NCI-H526 (cell line): Measurements from ENCODE around the gene SNX20.

ENCODE experiments used
- DNase-seq, 2 experiments: peaks; one replicate each; lab custom pipeline; 2025; lab: John Stamatoyannopoulos, UW

Gene SNX20

GRCh38 chr16:50634947-50635346, 46.2 kb downstream of the SNX20 start:
- no peak for DNase-seq

- no peak for DNase-seq
These were observed 47.0 kb downstream of the SNX20 start for GRCh38 chr16:50634090-50634489.

DNA sequence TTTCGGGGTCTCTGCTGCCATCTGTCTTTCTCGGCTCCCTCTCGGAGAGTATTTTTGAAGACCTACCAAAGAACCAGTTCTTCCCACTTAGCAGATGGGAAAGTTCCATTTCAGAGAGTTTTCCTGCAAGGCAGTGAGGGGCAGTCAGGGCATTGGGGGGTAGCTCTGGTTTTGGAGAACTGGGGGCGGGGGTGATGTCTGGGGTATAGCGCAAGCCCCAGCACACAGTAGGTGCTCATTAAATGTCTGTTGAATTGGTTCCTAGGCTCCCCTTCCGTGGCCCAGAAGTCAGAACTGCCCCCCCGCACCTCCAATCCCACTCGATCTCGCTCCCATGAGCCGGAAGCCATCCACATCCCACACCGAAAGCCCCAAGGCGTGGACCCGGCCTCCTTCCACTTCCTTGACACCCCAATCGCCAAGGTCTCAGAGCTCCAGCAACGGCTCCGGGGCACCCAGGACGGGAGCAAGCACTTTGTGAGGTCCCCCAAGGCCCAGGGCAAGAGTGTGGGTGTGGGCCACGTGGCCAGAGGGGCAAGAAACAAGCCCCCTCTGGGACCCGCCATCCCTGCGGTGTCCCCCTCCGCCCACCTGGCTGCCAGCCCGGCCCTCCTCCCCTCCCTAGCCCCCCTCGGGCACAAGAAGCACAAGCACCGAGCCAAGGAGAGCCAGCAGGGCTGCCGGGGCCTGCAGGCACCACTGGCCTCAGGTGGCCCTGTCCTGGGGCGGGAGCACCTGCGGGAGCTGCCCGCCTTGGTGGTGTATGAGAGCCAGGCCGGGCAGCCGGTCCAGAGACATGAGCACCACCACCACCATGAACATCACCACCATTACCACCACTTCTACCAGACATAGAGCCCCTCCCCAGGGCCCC, 47.9 kb downstream of the SNX20 start:
- no peak for DNase-seq

DNA sequence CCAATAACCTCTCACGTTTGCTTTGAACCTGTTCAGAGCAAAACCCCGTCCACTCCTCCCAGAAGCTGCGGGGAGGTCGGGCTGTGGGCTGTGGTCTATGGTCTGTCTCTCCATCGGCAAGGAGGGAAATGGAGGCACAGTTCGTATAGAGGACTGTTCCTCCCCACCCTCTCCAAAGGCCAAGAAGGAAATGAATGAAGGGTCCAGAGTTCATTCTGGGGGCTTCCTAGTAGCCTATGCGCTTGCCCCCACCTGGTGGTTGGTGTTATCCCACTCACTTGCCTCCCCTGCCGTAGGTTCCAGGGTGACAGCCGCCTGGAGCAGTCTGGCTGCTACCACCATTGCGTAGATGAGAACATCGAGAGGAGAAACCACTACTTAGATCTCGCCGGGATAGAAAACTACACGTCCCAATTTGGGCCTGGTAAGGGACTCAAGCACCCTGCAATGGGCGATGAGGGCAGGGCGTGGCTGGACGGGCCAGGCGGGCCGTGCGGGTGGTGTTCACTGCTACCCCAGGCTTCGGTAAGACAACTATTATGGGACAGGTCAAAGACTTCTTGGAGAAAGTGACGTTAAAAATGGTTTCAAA, 49.0 kb downstream of the SNX20 start:
- no peak for DNase-seq

DNA sequence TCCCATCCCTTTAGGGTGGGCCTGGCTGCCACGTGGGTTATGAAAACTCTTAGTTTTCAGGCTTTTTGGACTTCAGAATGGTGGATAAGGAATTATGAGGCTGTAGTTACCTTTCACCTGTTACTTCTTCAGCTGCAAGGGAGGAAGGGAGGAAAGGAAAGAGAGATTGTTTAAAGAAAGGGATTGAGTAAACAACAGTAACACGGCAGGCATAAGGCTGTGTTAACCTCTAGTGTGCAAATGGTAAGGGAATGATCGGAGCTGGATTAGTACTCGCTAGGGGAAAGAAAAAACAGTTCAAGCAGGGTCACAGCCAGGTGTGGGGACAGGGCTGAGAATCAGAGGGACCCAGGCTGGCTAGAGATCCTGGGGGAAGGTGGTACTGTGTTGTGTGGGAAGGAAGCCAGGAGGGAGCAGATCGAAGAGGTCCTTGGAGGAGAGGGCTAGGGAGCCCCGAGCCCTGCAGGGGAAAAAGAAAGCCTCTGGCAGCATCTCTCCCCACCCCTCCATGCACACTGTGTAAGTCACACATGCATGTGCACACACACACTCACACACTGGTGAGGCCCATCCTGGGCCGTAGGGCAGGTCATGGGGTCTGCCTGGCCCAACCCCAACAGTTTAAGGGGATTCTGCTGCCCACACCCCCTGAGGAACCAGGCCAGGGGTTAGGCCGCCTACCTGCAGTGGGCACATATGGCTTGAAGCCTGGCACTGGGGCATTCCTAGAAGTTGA, 49.7 kb downstream of the SNX20 start:
- DNase-seq: no peak

DNA sequence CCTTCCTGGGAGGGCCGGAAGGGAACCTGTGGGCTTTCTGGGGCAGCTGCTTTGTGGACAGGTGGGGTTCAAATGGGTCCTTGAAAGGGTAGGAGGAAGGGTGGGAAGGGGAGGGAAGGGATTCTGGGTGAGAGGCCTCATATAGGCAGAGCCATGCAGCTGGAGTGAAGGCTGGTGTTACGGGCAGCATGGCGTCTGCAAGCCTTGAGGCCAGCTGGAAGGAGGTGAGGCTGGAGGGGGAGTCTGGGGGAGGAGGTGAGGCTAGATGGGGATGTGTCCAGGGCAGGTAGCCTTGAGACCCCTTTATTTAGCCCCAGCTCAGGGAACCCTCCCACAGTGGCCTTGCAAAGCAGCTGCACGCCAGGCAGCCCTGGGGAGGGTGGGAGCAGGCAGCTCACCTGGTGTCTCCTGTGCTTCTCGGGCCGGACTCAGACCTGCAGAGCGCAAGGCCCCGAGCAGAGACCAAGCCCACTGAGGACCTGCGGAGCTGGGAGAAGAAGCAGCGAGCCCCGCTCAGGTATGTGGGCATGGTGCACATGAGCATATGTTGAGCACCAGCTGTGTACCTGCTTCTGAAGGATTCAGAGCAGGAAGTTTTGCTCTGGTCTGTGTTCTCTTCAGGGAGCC, 50.6 kb downstream of the SNX20 start:
- no peak for DNase-seq

GRCh38 chr16:50629334-50629733, 51.8 kb downstream of the SNX20 start:
- DNase-seq: no peak

- no peak for DNase-seq
These were observed 52.8 kb downstream of the SNX20 start for GRCh38 chr16:50628156-50628802.

DNA sequence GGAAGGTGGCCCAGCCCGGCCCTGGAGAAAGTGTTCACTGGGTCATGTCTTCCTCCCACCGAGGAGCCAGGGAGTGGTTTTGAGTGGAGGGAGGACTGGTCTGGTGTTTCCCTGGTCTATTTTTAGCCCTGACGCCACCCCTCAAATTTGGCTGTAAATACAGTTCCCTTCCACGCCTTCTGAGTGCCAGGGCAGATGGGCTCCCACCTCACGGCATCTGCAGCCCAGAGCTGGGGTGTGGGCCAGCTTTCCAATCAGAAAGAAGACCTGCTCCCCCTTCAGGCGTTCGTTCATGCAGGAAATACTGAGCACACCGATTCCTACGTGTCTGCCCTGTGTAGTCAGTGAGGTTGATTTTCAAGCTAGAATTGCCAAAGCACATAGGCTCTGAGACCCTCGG, 53.7 kb downstream of the SNX20 start:
- peak in 1 of 2 experiments; percentile 15 for DNase-seq

GRCh38 chr16:50626868-50627267, 54.2 kb downstream of the SNX20 start:
- no peak for DNase-seq

- no peak for DNase-seq
These were observed 55.7 kb downstream of the SNX20 start for GRCh38 chr16:50625374-50625773.

- no peak for DNase-seq
These were observed 56.6 kb downstream of the SNX20 start for GRCh38 chr16:50624449-50624970.

- DNase-seq: no peak
These were observed 58.3 kb downstream of the SNX20 start for GRCh38 chr16:50622643-50623369.

DNA sequence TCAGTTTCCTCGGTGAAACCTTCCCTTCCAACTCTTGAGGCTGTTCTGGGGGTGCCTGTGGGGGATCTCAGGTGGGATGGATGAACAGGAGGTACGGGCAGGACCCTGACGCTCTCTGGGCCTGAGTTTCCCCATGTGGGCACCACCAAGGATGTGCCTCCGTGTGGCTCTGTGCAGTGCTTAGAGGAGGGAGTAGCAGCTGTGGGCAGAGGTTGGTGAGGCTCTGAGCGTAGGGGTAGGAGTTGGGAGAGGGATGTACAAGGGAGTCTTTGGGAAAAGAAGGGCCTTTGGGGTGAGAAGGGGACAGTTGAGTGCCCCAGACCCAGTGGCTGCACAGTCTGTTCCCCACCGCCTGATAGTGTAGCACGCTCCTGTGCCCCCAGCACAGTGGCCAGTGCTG, 59.1 kb downstream of the SNX20 start:
- no peak for DNase-seq
